NCI-H2196 (cell line): ENCODE results near the gene MYOG.

Experiments used
- DNase-seq: peaks from one replicate; lab custom pipeline; 2025; ENCODE audit not compliant: unreplicated experiment; lab: John Stamatoyannopoulos, UW

The MYOG gene

DNA sequence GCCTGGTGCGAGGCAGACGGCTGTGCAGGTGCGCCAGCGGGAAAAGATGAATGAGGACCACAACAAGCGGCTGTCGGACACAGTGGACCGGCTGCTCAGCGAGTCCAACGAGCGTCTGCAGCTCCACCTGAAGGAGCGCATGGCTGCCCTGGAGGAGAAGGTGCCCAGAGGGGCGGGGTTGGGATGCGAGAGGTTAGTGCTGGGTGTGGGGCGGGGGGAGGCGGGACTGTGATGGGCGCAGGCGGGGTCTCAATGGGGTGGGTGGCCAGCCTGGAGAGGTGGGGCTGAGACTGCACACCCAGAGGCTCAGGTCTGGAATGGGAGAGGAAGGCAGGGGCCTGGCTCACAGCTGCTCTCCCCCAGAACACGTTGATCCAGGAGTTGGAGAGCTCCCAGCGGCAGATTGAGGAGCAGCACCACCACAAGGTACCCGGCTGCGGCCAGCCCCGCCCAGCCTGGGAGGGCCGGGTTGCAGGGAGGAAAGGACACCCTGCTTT, 37.2 kb downstream of the MYOG start:
- no peak for DNase-seq

DNA sequence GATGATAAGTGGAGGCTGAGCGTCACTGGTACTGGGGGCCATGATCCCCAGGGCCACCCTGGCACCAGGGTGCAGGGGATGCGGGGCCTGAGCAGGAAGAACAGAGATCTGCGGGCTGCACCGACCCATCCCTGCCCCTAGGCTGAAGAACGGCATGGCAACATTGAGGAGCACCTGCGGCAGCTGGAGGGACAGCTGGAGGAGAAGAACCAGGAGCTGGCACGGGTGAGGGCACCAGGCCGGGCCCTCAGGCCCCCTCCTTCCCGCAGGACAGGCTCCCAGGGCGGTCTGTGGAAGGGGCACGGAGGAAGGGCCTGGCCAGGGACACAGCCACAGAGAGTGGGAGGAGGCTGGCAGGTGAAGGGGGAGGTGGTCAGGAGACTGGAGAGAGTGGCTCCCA, 37.7 kb downstream of the MYOG start:
- DNase-seq, result no peak

DNA sequence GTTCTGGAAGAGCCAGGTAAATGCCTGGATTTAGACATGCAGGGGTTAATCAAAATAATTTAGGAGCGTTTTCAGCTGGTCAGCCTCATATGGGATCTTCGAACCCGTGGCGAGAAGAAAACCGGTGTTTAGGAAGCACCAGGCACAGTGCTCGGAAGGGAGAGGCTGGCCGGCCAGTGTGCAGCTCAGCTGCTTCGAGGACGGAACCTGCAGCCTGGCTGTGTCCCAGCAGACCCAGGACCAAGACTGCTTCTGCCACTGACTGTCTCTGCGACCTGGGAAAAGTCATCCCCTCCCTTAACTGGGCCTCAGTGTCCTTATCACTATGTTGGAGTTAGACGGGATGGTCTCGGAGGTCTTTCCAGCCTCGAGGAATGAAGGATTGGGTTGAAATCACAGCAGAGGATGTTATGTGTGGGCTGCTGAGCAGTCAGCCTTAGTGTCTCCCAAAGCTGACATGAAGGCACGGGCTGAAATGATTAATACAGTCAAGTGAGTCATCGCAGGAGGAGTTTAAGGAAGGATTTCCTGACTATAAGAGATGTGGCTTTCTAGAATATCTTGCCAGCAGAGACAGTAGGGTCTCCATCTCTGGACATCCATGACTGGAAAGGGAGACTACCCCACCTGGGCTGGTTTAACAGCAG, 38.7 kb downstream of the MYOG start:
- no peak for DNase-seq

DNA sequence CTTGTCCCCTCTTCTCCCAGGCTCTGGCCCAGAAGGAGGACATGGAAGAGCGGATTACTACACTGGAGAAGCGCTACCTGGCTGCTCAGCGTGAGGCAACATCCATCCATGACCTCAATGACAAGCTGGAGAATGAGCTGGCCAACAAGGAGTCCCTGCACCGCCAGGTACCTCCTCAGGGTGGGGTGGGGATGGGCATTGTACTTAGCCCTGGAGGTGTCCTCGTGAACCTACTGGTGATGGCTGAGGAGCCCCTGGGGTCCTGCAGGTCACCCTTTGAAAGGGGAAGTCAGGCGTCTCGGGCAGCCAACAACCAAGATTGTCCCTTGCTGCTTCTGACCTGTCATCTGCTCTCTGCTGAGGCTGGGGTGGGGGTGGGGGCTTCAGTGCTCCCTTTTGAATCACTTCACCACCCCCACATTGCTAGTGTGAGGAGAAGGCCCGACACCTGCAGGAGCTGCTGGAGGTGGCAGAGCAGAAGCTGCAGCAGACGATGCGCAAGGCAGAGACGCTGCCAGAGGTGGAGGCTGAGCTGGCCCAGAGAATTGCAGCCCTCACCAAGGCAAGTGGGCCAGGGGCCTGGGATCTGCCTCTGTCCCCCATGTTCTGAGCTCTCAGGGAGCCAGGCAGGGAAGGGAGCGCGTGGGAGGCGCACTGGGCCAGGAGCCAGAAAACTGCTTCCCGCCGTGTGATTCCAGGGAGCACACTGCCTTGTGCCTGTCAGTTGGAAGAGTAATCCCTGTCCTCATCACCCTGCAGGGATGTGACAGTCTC, 39.8 kb downstream of the MYOG start:
- no peak for DNase-seq

DNA sequence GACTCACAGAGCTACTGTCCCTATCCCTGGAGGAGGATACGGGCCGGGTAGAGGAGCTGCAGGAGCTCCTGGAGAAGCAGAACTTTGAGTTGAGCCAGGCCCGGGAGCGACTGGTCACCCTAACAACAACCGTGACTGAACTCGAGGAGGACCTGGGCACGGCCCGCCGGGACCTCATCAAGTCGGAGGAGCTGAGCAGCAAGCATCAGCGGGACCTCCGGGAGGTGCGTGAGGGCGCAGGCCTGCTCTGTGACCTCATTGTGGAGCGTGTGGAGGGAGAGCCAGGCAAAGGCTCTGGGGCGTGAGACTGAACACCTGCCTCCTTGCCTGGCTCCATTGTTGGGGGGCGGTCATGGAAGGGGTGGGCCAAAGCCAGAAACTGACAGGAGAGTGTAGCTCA, 40.5 kb downstream of the MYOG start:
- DNase-seq, result no peak

DNA sequence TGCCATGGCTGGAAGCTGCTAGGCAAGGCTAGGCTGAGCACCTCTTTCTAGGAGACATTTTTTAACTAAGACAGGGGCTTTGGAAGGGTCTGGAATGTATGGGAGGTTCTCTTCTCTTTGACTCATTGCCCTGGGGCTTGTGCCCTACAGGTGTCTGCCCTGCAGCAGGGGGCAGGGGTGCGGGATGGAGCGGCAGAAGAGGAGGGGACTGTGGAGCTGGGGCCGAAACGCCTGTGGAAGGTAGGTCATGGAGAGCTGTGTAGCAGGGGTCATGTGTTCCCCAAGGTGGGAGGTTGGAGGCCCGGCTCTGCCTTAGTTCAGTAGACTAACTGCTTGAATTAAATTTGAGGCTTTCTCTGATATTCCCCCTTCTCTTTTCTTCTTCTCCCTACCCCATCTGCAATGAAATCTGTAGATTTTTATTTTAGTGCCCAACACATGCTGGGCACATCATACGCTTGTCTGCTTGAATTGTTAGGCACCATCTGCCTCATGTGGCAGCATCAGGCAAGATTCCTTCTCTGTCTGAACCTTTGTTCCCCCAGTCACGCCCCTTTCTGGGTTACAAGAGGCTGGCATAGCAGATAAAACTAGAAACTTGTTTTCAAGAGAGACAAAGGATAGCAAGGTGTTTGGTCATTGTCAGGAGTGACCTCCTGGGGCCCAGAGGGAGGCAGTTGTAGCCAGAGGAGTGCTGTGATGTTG, 41.1 kb downstream of the MYOG start:
- no peak for DNase-seq

DNA sequence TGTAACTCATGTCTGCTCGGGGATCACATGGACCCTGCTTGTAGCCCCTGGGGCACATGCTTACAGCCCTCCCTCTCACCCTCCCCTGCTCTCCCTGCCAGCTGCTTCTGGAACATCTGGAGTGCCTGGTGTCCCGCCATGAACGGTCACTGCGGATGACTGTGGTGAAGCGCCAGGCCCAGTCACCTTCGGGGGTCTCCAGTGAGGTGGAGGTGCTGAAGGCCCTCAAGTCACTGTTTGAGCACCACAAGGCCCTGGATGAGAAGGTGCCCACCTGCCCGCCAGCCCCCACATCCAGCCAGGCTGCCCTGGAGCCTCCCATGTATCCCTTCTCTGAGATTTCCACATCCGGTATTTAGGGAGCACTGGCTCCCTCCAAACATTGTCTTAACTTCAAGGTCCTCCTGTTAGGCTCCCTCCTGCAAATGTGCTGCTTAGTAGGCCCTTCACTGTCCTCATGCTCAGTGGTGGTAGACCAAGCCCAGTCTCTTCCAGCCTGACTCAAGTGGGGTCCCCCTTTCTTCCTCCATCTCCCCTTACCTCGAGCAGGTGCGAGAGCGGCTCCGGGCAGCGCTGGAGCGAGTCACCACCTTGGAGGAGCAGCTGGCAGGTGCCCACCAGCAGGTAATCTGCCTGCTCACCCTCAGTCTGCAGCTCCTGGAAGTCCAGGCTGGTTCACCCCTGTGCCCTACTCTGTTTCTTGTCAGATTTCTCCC, 41.8 kb downstream of the MYOG start:
- no peak for DNase-seq

DNA sequence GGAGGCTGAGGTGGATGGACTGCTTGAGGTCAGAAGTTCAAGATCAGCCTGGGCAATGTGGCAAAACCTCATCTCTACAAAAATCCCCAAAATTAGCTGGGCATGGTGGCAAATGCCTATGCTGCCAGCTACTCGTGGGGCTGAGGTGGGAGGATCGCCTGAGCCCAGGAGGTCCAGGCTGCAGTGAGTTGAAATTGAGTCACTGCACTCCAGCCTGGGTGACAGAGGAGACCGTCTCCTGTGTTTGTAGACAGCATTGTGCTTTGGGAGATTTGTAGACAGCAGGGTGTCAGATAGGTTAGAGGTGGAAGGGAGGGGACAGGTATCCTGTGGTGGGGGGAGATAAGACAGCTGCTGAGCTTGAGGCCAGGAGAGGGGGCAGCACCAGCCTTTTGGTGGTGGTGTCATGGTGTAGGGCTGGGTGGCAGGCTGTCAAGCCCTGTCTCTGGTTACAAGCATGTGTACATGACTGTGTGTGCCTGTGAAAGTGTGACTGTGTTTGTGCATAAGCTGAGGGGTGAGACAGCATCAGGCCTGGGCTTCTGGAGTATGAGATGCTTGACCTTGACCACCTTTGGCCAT, 44.4 kb downstream of the MYOG start:
- DNase-seq, result no peak

DNA sequence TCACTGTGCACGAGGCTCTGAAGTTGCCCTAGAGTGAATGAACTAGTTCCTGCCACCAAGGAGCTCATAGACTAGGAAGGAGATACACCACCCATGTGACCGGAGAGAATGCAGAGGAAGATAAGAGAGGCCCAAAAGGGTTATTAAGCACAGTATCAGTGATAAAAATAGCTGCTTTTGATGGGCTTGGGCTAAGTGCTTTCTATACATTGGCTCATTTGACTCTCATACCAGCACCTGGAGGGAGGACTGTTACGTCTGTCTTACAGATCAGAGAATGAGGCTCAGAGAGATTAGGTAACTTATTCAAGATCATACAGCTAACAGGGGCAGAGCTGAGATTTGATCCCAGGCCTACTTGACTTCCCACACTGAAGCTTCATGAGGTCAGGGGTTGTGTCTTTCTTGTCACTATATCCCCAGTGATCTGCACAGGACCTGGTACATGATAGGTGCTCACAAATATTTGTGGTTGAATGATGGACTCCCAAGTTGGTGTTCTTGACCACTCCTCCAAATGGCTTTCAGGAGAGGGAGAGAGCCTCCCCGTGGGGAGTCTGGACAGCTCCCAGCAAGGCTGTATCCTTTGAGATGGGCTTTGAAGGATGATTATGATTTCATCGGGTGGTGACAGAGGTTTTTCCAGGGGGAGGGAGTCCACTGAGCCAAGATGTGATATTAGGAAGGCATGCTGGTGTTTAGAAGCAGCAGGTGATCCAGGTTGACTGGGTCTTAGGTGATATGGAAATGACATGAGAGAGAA, 45.1 kb downstream of the MYOG start:
- no peak for DNase-seq

DNA sequence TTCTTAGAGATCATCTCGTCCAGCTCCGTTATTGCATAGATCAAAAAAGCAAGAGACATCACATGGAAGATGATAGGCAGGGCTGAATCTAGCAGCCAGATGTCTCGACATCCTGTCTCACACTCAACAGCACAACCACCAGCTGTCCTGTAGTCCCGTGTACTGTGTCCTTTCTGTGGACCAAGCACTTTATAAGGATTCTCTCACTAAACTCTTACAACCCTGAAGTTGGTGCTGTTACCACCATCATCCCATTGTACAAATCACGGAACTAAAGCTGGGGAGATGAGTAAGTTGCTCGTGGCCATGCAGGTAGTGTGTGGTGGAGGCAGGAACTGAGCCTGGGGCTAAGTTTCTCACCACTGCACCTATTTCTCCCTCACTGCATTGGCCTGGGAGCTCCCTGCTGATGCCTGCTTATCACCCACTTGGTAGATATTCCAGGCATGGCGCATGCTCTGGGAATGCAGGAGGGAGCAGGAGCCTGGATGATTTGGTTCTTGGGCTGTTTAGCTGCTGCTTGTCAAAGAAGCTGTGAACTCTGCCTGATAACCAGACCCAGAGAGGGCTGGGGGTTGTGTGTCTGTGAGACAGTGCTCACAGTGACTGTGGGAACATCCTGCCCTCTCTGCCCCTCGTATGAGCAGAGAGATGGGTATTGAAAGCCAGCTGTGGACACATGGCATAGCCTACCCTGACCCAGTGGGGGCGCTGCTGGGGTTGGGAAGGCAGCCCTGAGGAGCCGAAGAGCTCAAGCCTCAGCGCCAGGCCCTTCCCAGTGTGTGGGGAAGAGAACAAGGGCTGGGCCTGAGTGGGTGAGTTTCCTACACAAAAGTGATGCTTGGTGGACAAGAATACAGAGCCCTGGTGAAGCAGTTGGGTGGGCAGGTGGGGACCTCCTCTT, 46.0 kb downstream of the MYOG start:
- DNase-seq, result peak; percentile 39

DNA sequence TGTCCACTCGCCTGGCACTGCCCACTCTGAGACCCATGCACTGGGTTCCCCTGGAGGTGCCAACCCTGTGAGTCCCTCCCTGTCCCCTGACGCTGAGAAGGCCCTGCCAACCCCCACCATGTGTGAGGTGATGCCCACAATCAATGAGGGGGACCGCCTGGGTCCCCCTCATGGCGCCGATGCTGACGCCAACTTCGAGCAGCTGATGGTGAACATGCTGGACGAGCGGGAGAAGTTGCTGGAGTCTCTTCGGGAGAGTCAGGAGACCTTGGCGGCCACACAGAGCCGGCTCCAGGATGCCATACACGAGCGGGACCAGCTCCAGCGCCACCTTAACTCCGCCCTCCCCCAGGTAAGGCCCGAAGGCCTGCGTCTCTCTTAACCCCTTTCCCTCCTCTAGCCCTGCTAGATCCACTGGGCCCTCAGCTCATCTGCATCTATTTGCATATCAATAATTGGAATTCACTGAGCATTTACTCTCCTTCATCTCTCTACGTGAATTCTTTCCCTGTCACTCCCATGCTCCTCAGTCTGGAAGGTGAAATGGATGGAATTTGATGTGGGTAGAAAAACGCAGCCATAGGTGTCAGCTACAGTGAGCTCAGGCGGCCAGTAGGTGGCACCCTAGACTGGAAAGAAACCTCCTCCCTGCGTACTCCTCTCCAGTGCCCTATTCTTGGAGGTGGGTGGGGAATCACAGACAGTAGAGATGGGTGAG, 46.8 kb downstream of the MYOG start:
- peak; percentile 73 for DNase-seq

DNA sequence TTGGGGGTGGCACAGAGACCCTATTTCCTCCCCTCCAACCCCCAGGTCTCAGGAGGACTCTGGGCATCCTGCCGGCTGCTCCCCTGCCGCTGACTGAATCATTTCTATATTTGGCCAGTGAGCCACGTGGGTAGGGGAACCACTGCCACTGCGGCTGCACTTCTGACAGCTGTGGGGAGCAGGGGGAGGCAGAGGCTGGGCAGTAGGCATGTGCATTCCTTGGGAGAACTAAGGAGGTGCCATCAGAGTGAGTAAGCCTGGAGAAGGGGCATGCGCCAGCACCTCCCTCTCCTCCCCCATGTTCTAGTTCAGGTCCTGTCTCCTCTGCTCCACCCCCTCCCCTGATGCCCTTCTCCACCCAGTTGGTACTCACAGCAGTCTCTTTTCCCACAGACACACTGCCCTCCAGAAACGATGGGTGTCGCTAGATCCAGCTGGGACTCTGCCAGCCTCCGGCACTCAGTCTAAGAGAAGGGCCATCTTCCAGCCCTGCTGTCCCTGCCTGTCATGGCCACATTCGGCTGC, 47.5 kb downstream of the MYOG start:
- no peak for DNase-seq

DNA sequence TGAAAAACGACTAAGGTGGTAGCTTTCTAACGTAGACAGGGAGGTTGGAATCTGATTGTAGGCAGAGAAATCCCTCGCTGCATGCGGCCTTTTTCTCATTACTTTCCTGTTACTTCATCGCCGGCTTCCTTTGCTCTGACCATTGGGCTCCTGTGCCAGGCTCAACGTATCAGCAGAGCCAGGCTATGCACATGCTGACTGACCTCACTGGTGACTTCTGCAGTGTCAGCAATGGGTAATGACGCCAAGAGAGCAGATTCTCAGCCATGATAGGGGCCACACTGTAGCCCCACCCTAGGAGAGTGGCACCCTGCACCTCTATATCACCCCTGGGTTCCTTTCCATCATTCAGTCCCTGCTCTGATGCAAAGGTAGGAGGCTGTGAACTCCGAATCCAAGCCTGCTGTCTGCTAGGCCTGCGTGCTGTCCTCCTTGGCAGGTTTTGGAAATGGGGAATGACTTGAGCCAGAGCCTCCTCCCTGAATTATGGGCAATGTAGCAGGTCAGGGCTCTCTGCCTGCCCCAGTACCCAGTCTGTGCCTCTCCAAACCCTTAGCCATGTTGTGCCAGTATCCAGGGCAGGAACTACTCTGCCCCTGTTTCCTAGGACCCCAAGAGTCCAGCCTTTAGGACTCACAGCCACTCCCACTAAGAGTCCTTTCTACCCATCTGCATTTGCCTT, 48.2 kb downstream of the MYOG start:
- DNase-seq, result no peak

DNA sequence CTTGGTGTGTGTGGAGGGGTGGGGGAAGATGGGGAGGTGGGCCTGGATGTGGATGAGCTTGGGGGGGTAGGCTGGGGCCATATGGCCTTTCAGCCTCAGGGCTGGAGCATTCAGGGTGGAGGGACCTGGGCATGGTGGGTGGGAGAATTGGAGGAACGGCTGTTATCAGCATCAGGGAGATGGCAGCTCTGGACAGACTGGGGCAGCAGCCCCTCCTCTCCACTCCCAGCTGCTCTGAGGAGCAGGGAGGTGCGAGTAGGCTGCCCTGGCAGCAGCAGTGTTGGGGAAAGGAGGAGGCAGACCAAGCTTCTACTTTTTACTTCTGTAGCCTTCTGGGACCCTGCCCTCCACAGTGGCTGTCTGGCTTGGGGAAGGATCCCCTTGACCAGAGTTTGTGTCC, 49.3 kb downstream of the MYOG start:
- DNase-seq, result no peak

DNA sequence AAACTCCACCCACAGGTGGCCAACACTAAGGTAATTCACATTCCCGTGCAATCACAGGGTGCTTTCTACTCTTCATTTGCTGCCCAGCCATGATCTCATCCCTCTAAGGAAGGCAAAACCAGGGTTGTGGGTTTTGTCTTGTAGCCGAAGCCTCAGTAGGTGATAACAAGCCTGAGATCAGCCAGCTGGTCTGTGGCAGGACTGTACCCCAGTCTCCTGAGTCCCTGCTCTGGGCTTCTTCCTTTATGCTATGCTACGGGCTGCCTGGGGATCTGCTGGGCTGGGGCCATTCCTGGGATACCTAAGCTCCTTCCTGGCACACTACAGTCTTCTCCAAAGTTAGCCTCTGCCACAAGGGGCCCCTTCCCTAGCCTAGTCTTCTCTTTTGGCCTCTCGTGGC, 49.7 kb downstream of the MYOG start:
- no peak for DNase-seq

DNA sequence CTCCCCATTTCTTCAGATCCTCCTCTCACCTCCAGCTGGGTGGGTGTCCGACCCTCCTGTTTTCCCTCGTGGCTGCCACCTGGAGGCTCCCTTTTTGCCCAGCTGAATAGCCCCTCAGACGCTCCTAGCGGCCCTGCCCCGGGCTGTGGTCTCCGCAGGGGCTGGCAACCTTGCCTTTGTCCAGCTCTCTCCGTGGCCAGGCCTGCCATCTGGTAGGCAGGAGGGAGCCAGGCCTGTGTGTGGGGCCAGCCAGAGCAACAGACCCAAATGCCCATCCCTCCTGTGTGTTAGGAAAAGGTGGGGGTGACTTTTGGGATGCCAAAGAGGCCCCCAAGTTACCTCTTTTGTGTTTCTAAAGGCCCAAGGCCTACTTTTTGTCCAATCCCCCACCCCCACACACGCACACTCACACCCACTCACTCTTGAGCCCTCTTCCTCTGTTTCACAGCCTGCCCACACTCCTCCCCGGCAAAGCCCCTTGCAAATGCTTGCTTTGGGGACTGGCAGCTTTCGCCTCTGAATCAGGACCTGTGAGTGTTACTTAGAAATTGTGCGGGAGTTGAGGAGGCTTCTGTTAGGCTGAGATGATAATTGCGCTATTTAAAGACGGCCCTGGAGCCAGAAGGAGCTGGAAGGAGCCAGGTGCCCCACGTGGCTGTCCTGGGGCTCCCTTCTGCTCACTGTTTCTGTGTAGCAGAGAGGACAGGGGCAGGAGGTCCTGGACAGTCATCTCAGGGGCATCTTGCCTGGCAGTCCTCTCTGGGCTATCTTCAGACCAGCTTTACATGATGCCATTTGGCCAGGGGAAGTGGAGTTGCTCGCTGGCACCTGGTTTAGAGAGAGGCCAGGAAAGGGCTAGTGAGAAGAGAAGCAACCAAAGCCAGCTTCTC, 50.5 kb downstream of the MYOG start:
- DNase-seq, result no peak
